Measurements from ENCODE around the gene GADD45G.

GADD45G gene

DNA sequence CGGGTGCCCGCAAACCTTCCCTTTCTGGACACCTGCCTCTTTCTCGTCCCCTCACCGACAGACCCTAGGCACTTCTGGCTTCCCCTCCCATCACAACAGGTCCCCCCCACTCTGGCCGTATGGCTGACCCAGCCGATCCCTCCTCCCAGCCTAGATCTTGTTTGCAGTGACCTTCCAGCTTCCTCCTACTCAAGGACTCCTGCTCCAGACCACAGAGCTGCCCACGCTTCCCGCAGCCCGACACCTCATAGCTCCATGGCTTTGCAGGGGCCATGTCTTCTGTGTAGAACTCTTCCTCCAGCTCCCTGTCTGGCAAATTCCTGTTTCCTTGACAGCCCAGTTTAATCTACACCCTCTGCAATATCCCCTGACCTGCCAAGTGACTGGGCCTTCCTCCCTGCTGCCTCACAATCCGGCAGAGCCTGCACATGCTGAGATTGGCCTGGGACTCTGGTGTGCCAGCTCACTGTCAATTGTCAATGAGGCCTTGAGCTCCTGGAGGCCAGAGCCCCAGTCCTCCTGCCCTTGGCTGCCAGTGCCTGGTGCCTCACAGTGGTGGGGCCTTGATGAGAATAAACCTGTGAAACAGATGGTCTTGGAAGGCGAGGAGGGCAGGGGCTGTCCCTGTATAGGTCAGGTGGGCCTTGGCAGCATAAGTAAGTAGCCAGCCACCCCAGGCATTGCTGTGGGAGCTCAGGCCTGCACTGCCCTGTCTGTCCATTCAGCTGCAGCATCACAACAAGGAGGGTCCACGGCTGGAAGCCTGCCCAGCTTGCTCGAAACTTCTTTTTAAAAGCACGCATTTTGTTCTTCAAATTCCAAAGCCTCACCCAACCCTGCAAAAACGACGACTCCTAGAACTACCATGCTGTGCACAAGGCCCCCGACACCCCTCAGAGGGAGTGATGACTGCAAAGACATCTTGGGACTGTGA is 50.5 kb downstream of the GADD45G start:
- DNase-seq = no peak
